GM10266 (cell line): Measurements from ENCODE around the gene RITA1.
A peak's percentile ranks its signal among the peaks of the same experiment; 100 is the strongest.

Source experiments
- DNase-seq: peaks from one replicate; pipeline ENCODE4 v3.0.0; 2012; ENCODE audit errors: extremely low spot score
- TF ChIP-seq, protein P1 (sequence below): IDR thresholded peaks from 2 replicates; pipeline ENCODE4 v1.5.1; 2012; ENCODE audit warnings: mild to moderate bottlenecking, low read depth; ENCODE audit not compliant: control insufficient read depth, insufficient read depth; ENCODE audit errors: missing control alignments

The RITA1 gene

GRCh38 chr12:113184098-113184899, 1.2 kb upstream of the RITA1 start:
- TF ChIP-seq, protein P1, sequence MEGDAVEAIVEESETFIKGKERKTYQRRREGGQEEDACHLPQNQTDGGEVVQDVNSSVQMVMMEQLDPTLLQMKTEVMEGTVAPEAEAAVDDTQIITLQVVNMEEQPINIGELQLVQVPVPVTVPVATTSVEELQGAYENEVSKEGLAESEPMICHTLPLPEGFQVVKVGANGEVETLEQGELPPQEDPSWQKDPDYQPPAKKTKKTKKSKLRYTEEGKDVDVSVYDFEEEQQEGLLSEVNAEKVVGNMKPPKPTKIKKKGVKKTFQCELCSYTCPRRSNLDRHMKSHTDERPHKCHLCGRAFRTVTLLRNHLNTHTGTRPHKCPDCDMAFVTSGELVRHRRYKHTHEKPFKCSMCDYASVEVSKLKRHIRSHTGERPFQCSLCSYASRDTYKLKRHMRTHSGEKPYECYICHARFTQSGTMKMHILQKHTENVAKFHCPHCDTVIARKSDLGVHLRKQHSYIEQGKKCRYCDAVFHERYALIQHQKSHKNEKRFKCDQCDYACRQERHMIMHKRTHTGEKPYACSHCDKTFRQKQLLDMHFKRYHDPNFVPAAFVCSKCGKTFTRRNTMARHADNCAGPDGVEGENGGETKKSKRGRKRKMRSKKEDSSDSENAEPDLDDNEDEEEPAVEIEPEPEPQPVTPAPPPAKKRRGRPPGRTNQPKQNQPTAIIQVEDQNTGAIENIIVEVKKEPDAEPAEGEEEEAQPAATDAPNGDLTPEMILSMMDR = no peak
- DNase-seq = no peak

DNA sequence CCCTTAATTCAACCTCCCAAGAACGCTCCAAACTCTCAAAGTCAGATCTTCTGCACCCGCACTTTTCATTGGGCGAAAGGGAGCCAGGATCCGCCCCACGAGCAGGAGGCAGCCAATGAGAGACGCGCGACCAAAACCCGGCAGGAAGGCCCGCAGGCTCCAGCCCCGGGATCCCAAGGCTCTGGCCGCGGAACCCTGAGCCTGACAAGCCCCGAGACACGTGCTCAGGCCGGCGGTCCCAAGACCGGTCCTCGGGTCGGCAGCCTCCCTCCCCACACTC, 681 bp upstream of the RITA1 start:
- TF ChIP-seq, protein P1 = no peak
- DNase-seq = peak; percentile 93

DNA sequence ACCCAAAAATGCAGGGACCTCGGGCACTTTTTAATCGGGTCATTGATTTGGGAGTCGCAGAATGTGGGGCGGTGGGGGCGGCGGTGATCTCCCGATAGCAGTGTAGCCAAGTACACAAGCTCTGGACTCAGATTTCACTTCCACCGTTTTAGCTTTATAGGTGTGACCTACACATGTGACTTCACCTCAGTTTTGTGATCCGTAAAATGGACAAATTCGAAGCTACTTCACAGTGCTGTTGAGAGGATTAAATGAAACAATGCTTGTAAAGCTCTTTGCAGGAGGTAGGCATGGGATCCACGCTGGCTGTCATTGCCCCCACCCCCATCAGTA, 478 bp downstream of the RITA1 start:
- TF ChIP-seq, protein P1 = no peak

GRCh38 chr12:113186666-113187325, 1.3 kb downstream of the RITA1 start:
- DNase-seq = no peak
- TF ChIP-seq, protein P1 = no peak

More for the DNA sequence above, 478 bp downstream of the RITA1 start:
- DNase-seq = no peak

DNA sequence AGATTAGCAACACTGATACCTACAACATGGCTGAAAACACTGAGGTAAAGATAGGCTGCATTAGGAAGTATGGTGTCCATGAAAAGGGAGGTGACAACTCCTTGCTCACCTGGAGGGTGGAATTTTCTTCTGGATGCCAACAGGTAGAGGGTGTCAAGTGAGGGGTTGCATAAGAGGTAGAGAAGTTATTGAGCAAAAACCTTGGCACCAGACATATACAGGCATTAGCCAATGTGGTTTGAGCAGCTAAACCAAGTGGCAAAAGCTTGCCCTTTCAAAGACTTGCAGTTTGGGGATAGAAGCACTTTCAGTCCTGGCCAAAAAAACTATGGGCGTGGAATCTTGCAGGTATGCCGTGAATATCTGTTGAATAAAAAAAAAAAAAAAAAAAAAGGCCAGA, 3.8 kb downstream of the RITA1 start:
- TF ChIP-seq, protein P1 = no peak
- no peak for DNase-seq

- TF ChIP-seq, protein P1 = no peak
These were observed 5.2 kb downstream of the RITA1 start for GRCh38 chr12:113190761-113191160.

DNA sequence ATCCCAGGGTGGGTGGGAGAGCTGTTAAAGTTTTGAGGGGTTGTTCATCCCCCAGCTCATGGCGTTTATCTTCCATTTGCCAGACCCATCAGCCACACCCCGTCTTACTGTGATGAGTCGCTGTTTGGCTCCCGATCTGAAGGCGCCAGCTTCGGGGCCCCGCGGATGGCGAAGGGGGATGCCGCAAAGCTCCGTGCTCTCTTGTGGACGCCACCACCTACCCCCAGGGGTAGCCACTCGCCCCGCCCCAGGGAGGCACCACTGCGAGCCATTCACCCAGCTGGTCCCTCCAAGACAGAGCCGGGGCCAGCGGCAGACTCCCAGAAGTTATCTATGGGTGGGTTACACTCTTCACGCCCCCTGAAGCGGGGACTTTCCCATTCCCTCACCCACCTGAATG, 5.7 kb downstream of the RITA1 start:
- no peak for DNase-seq

More at GRCh38 chr12:113190761-113191160, 5.2 kb downstream of the RITA1 start:
- no peak for DNase-seq

More for the DNA sequence above, 5.7 kb downstream of the RITA1 start:
- TF ChIP-seq, protein P1 = no peak
